Activated T-cell treated with anti-CD3 and anti-CD28 coated beads, Interleukin-2, amount 50 U/mL, for 4 hours (primary cell): Measurements from ENCODE around the gene SCFD2. TPM values are rescaled to one million over a fixed set of nuclear protein-coding genes. Genes with fewer than 3 reads are reported as not detected.

Experiments
- ATAC-seq, 2 donors: fragments of 200-7000 bp; cut with Tn5 transposase; one replicate each; pipeline ENCODE4 v1.10.0; 2021
- DNase-seq: peaks from one replicate; pipeline ENCODE4 v3.0.0-alpha.2; 2020
- H3K27me3 Mint-ChIP-seq: one replicate; pipeline ENCODE4 v1.8.0; 2021; ENCODE audit warnings: low read depth, mixed read lengths
- H3K36me3 Mint-ChIP-seq: one replicate; pipeline ENCODE4 v1.8.0; 2022; ENCODE audit warnings: mixed read lengths; ENCODE audit not compliant: insufficient read depth
- H3K4me1 Mint-ChIP-seq: one replicate; pipeline ENCODE4 v1.8.0; 2021; ENCODE audit warnings: low read depth, mixed read lengths
- H3K4me3 Mint-ChIP-seq: one replicate; pipeline ENCODE4 v1.8.0; 2021; ENCODE audit warnings: mild to moderate bottlenecking, moderate library complexity, mixed read lengths
- H3K9me3 Mint-ChIP-seq: one replicate; pipeline ENCODE4 v1.8.0; 2021; ENCODE audit warnings: mixed read lengths
- total RNA-seq, 3 donors: library from RNA; stranded (reverse); gene quantifications; one replicate each; pipeline ENCODE4 v1.2.1, GENCODE V29; 2021

Gene SCFD2
- total RNA-seq, 3 donors from 2014 or later: 45.0 to 48.9 (median 46.9) TPM

DNA sequence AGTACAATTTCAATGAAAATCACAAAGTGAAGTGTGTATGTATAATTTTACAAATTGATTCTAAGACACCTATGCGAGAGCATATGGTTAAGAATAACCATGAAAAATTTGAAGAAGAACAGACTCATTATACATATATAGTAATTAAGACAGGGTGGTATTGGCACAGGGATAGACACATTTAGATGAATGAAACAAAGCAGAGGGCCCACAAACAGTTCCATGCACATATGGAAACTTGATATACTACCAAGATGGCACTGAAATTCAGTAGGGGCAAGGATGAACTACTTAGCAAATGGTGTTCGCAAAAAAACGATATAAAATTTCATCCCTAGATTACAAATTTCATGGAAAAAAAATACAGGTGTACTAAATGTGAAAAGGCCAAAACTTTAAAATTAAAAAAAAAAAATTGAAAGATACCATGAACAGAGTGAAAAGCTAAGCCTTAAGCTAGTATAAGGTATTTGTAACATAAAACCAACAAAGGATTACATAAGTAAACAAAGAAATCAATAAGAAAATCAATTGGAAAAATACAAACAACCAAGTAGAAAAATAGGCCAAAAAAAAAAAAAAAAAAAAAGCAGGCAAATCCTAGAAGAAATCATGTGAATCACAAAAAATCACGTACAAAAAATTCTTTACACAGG lies 418.3 kb downstream of the SCFD2 start:
- Mint-ChIP-seq H3K4me3 (no peak overlapping the region), H3K4me1 (no peaks in the 10 kb centered on the region), H3K27me3 (no peaks in the 10 kb centered on the region), H3K36me3 (peaks cover 7% of the 10 kb centered on the region), H3K9me3 (no peaks in the 10 kb centered on the region)
- no peak for DNase-seq
- ATAC-seq: no peak

DNA sequence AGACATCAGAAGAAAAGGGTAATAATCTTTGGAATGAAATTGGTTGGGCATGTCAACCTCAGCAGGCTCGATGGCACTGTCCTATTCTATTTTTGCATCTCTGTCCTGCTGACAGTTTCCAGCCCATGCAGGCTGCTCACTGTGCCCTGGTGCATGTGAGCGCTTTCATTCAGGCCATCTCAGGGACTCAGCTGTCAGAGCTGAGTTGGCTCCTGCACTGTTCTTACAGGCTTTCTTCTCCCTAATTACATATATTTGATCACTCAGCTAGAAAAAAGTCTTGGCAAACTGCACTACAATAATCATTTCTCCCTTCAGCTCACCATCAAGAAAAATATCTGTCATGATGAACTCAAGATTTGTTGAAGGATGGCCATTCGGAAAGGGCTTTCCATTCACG lies 419.0 kb downstream of the SCFD2 start:
- Mint-ChIP-seq H3K27me3 (no peaks in the 10 kb centered on the region), H3K4me3 (no peak overlapping the region), H3K4me1 (no peaks in the 10 kb centered on the region), H3K36me3 (peaks cover 12% of the 10 kb centered on the region), H3K9me3 (no peaks in the 10 kb centered on the region)
- ATAC-seq: no peak
- DNase-seq: no peak

DNA sequence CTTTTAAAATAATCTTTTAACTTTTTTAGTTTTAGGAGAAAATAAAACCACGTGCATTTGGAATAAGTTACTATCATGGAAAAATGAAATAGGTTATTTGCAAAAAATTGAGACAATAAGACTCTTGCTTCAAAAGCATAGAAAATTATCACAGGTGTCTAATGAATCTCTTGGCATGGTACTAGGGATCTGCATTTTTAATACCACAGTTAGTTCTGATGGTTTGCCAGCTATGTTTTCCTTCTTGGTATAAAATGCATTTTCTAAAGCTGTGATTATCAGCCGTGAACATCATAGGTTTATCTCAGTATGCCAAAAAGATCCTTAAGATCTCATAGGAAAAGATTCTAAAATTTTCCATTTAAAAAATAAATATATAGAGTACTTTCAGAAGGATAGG lies 419.9 kb downstream of the SCFD2 start:
- H3K27me3 Mint-ChIP-seq: no peaks in the 10 kb centered on the region
- H3K4me1 Mint-ChIP-seq: no peaks in the 10 kb centered on the region
- ATAC-seq: no peak
- peaks cover 13% of the 10 kb centered on the region for H3K36me3 Mint-ChIP-seq
- no peak overlapping the region for H3K4me3 Mint-ChIP-seq
- DNase-seq: no peak
- no peaks in the 10 kb centered on the region for H3K9me3 Mint-ChIP-seq

DNA sequence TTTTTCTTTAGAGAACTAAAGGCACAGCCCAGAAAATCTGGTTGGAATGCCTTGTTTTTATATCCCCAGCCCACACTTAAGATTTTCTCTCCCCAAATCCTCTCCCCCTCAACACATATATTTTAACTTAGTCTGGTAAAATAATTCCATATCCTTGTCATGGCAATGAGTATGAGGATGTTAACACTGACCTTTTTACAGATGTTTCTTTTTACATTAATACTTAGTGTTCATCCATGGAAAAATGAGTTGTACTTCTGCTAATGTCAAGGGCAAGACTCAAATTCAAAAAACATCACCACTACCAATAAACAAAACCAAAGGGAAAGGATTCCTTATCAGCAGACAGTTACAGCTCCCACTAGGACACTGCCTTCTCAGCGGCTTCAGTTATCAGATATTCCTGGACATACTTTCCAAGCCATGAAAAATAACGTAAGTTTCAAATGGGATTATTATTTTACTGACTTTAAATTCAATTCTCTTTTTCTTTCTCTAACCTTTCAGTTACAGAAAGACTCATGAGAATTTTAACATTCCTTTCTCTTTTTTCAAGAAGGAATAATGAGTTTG lies 420.4 kb downstream of the SCFD2 start:
- DNase-seq (no peak), ATAC-seq (no peak)
- Mint-ChIP-seq H3K27me3 (no peaks in the 10 kb centered on the region), H3K9me3 (no peaks in the 10 kb centered on the region), H3K4me3 (no peak overlapping the region), H3K4me1 (no peaks in the 10 kb centered on the region), H3K36me3 (peaks cover 14% of the 10 kb centered on the region)

DNA sequence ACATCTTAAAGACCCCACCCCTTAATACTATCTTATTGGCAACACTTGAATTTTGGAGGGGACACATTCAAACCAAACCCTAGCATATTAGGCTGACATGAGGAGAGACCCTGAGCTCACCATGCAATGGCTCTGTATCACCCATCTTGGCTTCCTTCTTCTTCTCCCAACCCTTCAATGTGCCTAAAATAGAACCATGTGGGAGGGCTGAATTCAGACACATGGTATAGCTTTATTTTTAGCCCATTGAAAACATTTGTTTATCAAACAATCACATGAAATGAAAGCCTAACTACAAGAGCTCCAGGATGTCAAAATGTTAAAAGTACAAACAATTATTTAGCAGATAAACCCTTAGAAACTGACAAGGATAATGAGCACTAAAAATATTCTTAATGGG lies 422.2 kb downstream of the SCFD2 start:
- H3K9me3 Mint-ChIP-seq: no peaks in the 10 kb centered on the region
- ATAC-seq (no peak), DNase-seq (no peak)
- peaks cover 12% of the 10 kb centered on the region for H3K36me3 Mint-ChIP-seq
- no peaks in the 10 kb centered on the region for H3K4me1 Mint-ChIP-seq
- H3K4me3 Mint-ChIP-seq: no peak overlapping the region
- H3K27me3 Mint-ChIP-seq: no peaks in the 10 kb centered on the region

DNA sequence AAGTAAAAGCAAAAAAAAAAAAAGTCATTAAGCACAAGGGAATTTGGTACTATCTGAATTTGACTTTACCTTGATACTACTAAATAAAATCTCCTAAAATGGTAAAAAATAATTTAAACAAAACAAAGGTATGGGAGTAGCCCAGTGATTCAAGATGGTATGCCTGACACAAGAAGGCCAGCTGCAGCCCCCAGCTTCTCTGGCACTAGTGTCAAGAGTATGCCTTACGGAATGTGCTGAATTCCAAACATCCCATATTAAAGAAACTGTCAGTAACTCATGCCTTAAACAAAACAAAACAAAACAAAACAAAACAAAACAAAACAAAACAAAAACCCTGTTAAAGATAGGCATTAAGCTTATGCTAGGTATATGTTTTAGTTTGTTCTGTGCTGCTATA lies 422.9 kb downstream of the SCFD2 start:
- ATAC-seq: no peak
- H3K9me3 Mint-ChIP-seq: no peaks in the 10 kb centered on the region
- no peak for DNase-seq
- H3K4me1 Mint-ChIP-seq: no peaks in the 10 kb centered on the region
- H3K4me3 Mint-ChIP-seq: no peak overlapping the region
- H3K27me3 Mint-ChIP-seq: no peaks in the 10 kb centered on the region
- H3K36me3 Mint-ChIP-seq: peaks cover 13% of the 10 kb centered on the region

DNA sequence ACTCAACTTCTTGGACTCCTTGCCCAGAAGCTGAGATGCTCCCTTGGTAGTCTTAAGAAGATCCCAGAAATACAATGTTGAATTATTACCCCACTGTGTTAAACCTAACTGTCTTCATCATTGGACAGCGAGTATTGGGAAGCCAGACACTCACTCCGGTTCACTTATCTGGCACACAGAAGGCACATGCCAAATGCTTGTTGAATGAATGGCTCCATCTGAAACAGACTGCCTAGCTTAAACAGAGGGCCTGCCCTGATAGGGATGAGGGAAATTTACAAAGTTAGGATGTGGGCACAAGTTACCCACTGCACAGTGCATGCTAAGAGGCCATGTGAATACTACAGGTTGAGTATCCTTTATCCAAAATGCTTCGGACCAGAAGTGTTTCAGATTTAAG lies 424.4 kb downstream of the SCFD2 start:
- H3K27me3 Mint-ChIP-seq: no peaks in the 10 kb centered on the region
- ATAC-seq (no peak), DNase-seq (no peak)
- H3K4me1 Mint-ChIP-seq: no peaks in the 10 kb centered on the region
- no peak overlapping the region for H3K4me3 Mint-ChIP-seq
- peaks cover 22% of the 10 kb centered on the region for H3K36me3 Mint-ChIP-seq
- no peaks in the 10 kb centered on the region for H3K9me3 Mint-ChIP-seq

DNA sequence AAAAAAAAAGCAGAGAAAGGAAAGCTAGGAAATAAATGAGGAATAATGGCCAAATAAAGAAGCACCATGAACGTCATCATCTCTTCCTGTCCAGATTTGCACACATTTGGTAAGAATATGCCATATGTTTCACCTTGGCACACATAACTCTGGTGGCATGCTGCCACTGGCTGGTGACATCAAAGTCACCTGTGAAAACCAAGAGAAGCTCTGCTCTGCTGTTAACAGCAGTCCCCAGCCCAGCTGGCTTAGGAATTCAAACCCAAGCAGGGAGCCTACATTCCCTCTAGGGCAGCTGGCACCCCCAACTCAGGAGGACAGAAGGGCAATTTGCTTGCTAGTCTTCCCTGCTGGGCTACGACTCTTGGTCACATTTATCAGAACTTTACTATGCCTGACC lies 426.1 kb downstream of the SCFD2 start:
- ATAC-seq: no peak
- Mint-ChIP-seq H3K4me3 (no peak overlapping the region), H3K4me1 (no peaks in the 10 kb centered on the region), H3K9me3 (no peaks in the 10 kb centered on the region), H3K27me3 (no peaks in the 10 kb centered on the region), H3K36me3 (peaks cover 22% of the 10 kb centered on the region)
- DNase-seq: no peak

DNA sequence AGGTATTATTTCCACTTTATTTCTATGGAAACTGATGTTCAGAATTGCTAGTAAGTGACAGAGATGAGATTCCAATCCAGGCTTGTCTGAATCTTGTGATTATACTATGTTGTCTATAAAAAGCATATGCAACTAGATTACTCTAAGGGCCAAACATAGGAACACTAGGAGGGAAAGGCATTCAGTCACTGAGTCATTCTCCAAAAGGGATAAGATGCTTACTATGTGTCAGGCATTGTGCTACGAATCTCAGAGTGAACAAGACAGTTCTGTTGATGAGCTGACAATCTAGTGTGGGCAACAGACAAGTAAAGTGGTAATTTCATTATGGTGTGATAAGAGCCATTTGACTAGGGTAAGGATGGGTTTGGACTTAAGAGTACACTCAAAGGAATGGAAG lies 426.5 kb downstream of the SCFD2 start:
- H3K4me1 Mint-ChIP-seq: no peaks in the 10 kb centered on the region
- ATAC-seq: no peak

DNA sequence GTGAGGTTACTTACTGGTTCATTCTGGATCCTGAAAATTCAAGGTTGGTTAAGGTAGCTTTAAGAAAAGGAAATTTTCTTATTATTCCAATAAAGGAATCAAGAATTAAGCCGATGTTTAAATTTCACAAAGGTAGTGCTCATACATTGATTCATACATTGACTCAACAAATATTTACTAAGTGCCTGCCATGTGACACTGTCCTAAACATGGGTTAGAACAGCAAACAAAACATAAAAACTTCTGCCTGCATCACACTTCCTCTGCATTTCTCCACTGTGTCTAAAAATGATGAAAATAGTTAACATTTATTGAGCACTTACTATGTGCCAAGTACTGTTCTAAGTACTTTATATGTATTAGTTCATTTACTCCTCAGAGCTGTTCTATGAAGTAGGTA lies 428.0 kb downstream of the SCFD2 start:
- Mint-ChIP-seq H3K36me3 (peaks cover 22% of the 10 kb centered on the region), H3K4me3 (no peak overlapping the region), H3K27me3 (no peaks in the 10 kb centered on the region), H3K4me1 (peaks cover 2% of the 10 kb centered on the region), H3K9me3 (no peaks in the 10 kb centered on the region)
- DNase-seq: no peak
- ATAC-seq: no peak

More for the DNA sequence above, 426.5 kb downstream of the SCFD2 start:
- H3K27me3 Mint-ChIP-seq: no peaks in the 10 kb centered on the region
- H3K4me3 Mint-ChIP-seq: no peak overlapping the region
- no peak for DNase-seq
- peaks cover 22% of the 10 kb centered on the region for H3K36me3 Mint-ChIP-seq
- H3K9me3 Mint-ChIP-seq: no peaks in the 10 kb centered on the region

DNA sequence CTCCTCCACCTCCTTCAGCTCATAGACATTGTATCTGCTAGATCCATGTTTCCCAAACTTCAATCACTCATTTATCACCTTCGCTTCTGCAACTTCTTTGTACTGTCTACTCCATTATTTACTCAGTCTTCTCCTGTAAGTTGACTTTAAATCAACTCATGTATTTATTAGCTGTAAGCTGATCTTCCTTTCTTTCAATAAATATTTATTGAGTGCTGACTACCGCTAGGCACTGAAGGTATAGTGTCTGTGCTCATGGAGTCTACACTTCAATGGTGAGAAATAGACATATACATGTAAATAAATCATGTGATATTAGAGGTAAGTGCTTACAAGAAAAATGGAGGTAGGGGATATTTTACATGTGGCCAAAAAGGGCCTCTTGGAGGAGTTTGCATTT lies 429.1 kb downstream of the SCFD2 start:
- no peaks in the 10 kb centered on the region for H3K27me3 Mint-ChIP-seq
- peaks cover 20% of the 10 kb centered on the region for H3K36me3 Mint-ChIP-seq
- ATAC-seq (no peak), DNase-seq (no peak)
- peaks cover 2% of the 10 kb centered on the region for H3K4me1 Mint-ChIP-seq
- no peaks in the 10 kb centered on the region for H3K9me3 Mint-ChIP-seq
- no peak overlapping the region for H3K4me3 Mint-ChIP-seq

DNA sequence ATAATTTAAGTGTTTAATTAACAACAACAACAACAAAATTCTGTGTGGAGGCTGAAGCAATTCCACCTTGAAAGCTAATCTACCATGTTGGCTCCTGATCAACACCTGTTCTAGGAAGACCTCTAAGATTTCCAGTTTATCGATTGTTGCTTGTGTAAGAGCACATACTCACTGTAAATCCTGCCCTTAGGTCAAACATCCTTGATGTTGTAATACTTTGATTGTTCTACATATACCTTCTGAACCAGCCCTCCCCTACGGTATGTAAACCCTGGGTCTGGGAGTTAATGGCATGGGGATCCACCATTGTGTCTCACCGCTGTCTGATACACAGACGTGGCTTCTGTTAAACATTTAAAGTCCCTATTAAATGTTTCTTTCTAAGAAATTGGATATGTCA lies 430.5 kb downstream of the SCFD2 start:
- H3K9me3 Mint-ChIP-seq: no peaks in the 10 kb centered on the region

DNA sequence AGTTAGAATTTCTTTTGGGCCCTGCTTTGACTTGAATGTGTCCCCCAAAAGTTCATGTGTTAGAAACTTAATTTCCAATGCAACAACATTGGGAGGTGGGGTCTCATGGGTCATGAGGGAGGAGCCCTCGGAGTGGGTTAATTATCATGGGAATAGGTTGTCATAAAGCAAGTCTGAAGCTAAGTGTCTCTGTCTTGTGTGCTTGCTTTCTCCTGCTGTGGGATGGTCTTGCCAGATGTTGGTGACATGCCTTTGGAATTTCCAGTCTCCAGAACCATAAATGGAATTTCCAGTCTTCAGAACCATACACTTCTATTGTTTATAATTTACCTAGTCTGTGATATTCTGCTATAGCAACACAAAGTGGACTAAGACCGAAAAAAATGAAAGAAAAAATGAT lies 432.1 kb downstream of the SCFD2 start:
- Mint-ChIP-seq H3K4me3 (no peak overlapping the region), H3K9me3 (no peaks in the 10 kb centered on the region), H3K4me1 (peaks cover 2% of the 10 kb centered on the region), H3K27me3 (no peaks in the 10 kb centered on the region), H3K36me3 (peaks cover 19% of the 10 kb centered on the region)
- ATAC-seq (no peak), DNase-seq (no peak)

More for the DNA sequence above, 430.5 kb downstream of the SCFD2 start:
- Mint-ChIP-seq H3K36me3 (peaks cover 18% of the 10 kb centered on the region), H3K27me3 (no peaks in the 10 kb centered on the region), H3K4me3 (no peak overlapping the region), H3K4me1 (peaks cover 2% of the 10 kb centered on the region)
- DNase-seq (no peak), ATAC-seq (no peak)

DNA sequence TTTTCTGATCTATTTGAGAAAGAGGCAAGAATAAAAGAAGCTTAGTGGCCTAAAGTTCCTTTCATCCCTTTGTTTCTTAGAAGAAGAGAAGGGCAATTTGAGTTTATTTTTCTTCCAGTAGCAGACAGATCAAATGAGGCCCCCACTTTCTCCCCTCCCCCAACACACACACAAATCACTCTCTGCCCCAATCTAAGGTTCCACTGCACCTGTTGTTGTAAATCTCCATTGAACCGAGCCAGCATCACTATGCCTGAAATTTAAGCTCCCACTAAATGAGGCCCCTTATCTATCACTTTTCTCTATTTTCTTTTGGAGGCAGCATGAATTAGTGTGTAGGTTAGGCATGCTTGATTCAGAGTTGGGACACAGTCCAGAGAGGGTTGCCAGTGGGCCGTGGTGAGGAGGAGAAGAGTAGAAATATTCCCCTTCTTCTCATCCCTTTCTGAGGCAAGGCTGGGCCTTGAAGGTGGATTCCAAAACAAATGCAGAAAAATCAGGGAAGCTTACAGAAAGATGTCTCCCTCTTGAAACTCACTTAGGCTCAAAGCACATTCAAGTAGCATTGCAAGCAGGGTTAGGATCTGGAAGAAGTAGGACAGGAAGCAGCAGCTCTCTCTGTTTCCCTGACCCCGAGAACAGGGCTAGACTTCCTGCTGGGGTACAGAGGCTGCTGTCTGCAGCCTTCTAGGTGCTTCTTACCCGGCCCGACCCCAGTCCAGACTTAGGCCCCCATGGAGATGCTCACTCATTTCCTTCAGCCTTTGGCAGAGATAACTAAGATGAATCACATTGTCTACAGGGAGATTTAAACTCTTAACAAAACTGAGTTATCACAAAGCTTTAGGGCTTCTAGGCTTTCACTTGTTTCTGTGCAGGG lies 433.0 kb downstream of the SCFD2 start:
- H3K4me3 Mint-ChIP-seq: no peak overlapping the region
- no peaks in the 10 kb centered on the region for H3K27me3 Mint-ChIP-seq
- peaks cover 2% of the 10 kb centered on the region for H3K4me1 Mint-ChIP-seq
- H3K9me3 Mint-ChIP-seq: no peaks in the 10 kb centered on the region
- peaks cover 20% of the 10 kb centered on the region for H3K36me3 Mint-ChIP-seq
- ATAC-seq: no peak
- no peak for DNase-seq

DNA sequence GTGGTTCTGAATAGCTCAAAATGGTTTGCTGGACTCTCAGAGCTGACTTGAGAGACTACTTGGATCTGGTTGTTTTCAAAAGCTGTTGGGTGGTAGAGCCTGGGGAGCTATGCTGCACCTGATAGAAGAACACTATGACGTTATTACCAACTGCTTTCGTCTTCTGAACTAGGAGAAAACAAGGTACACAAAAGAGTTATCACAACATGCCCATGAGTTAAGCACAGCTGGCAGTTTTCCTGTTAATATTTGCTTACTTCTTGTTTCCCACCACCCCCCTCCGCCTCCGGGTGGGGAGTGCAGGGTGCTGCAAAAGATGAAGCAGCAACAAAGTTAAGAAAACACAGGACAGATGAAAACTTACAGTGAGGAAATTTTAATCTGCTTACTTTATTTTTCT lies 434.6 kb downstream of the SCFD2 start:
- peaks cover 12% of the 10 kb centered on the region for H3K36me3 Mint-ChIP-seq
- H3K9me3 Mint-ChIP-seq: no peaks in the 10 kb centered on the region
- DNase-seq: no peak
- H3K4me3 Mint-ChIP-seq: no peak overlapping the region
- ATAC-seq: no peak
- H3K27me3 Mint-ChIP-seq: no peaks in the 10 kb centered on the region
- peaks cover 2% of the 10 kb centered on the region for H3K4me1 Mint-ChIP-seq
